ENCODE data around the gene KDM3B. TPM values are rescaled to one million over a fixed set of nuclear protein-coding genes. Genes with fewer than 3 reads are reported as not detected.

Gene KDM3B
- polyA plus RNA-seq, 2 of the 4 experiments (the other 2 are of a cell fraction), result 38.1 to 52.5 TPM

GRCh38 chr5:138458856-138459255, 106.4 kb downstream of the KDM3B start:
- POLR2A ChIA-PET, result no interaction called here
- TF ChIP-seq SREBF2 (IDR thresholded peaks at IDR 0.05) (no peak), ZC3H11A (IDR thresholded peaks at IDR 0.05) (no peak), FOSB (CRISPR knock-in tag; IDR thresholded peaks at IDR 0.05) (no peak), CBX2 (IDR thresholded peaks at IDR 0.05; ENCODE audit: borderline replicate concordance, low read depth) (no peak), EP300 (IDR thresholded peaks at IDR 0.05) (no peak)
- TF ChIP-seq, protein P1, sequence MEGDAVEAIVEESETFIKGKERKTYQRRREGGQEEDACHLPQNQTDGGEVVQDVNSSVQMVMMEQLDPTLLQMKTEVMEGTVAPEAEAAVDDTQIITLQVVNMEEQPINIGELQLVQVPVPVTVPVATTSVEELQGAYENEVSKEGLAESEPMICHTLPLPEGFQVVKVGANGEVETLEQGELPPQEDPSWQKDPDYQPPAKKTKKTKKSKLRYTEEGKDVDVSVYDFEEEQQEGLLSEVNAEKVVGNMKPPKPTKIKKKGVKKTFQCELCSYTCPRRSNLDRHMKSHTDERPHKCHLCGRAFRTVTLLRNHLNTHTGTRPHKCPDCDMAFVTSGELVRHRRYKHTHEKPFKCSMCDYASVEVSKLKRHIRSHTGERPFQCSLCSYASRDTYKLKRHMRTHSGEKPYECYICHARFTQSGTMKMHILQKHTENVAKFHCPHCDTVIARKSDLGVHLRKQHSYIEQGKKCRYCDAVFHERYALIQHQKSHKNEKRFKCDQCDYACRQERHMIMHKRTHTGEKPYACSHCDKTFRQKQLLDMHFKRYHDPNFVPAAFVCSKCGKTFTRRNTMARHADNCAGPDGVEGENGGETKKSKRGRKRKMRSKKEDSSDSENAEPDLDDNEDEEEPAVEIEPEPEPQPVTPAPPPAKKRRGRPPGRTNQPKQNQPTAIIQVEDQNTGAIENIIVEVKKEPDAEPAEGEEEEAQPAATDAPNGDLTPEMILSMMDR (IDR thresholded peaks at IDR 0.05), result no peak

GRCh38 chr5:138459311-138459933, 106.9 kb downstream of the KDM3B start:
- no peak for FAIRE-seq
- Histone ChIP-seq H3K4me2 (no peak overlapping the region), H3K4me1 (peaks cover 6% of the 10 kb centered on the region), H3K27ac (no peak overlapping the region), H3K4me3 (no peak overlapping the region), H3K9me3 (no peaks in the 10 kb centered on the region)
- ATAC-seq, result no peak
- TF ChIP-seq SMC3 (IDR thresholded peaks at IDR 0.05), result no peak
- no peak for TF ChIP-seq POLR2AphosphoS2 (conservative IDR thresholded peaks at IDR 0.05; ENCODE audit: low read length)
- TF ChIP-seq FOXS1 (CRISPR knock-in tag; IDR thresholded peaks at IDR 0.05), result no peak
- no peak for TF ChIP-seq TFCP2L1 (CRISPR knock-in tag; IDR thresholded peaks at IDR 0.05)
- TF ChIP-seq ZFP36 (IDR thresholded peaks at IDR 0.05; ENCODE audit: borderline replicate concordance, partially characterized antibody), result no peak
- TF ChIP-seq REST (IDR thresholded peaks at IDR 0.05), result no peak
- no peak for TF ChIP-seq JUNB (IDR thresholded peaks at IDR 0.05)
- no peak for TF ChIP-seq GATA3 (IDR thresholded peaks at IDR 0.05; ENCODE audit: borderline replicate concordance)
- TF ChIP-seq, protein P2, sequence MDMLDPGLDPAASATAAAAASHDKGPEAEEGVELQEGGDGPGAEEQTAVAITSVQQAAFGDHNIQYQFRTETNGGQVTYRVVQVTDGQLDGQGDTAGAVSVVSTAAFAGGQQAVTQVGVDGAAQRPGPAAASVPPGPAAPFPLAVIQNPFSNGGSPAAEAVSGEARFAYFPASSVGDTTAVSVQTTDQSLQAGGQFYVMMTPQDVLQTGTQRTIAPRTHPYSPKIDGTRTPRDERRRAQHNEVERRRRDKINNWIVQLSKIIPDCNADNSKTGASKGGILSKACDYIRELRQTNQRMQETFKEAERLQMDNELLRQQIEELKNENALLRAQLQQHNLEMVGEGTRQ (IDR thresholded peaks at IDR 0.05), result no peak
- no peak for TF ChIP-seq MYC (IDR thresholded peaks at IDR 0.05; ENCODE audit: borderline replicate concordance, low read length)
- no peak for TF ChIP-seq HDAC2 (IDR thresholded peaks at IDR 0.05)
- TF ChIP-seq ZNF302 (CRISPR knock-in tag; IDR thresholded peaks at IDR 0.05), result no peak
- no peak for TF ChIP-seq KDM1A (IDR thresholded peaks at IDR 0.05; ENCODE audit: low read depth)
- TF ChIP-seq NPAS2 (CRISPR knock-in tag; IDR thresholded peaks at IDR 0.05; ENCODE audit: borderline replicate concordance), result no peak
- TF ChIP-seq, protein P3, sequence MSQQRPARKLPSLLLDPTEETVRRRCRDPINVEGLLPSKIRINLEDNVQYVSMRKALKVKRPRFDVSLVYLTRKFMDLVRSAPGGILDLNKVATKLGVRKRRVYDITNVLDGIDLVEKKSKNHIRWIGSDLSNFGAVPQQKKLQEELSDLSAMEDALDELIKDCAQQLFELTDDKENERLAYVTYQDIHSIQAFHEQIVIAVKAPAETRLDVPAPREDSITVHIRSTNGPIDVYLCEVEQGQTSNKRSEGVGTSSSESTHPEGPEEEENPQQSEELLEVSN (IDR thresholded peaks at IDR 0.05; ENCODE audit: borderline replicate concordance, low read depth), result no peak
- ChIA-PET CTCF (interaction anchor here (0.6 to 14.7 kb wide), 4 partner anchors 9 to 822 kb away, joined by 3 to 199 read pairs (median 66); partner anchors contain the start of gene REEP2), POLR2A (no interaction called here)
- no peak for DNase-seq (ENCODE audit: low read depth in 1 of 2, low spot score in 1 of 2)
- 84% methylated on average over 11 of the region's 11 CpGs for WGBS (ENCODE audit: missing lambda C conversion rate)

More at GRCh38 chr5:138458856-138459255, 106.4 kb downstream of the KDM3B start:
- Histone ChIP-seq H3K4me2 (no peak overlapping the region), H3K4me1 (peaks cover 6% of the 10 kb centered on the region), H3K9me3 (no peaks in the 10 kb centered on the region), H3K27ac (no peak overlapping the region), H3K4me3 (no peak overlapping the region)
- 59% methylated on average over 9 of the region's 9 CpGs for WGBS (ENCODE audit: missing lambda C conversion rate)
- CTCF ChIA-PET, result interaction anchor here (0.6 to 14.7 kb wide), 6 partner anchors 9 to 822 kb away, joined by 3 to 199 read pairs (median 5); partner anchors contain the start of gene REEP2
- no peak for DNase-seq (ENCODE audit: low read depth in 1 of 2, low spot score in 1 of 2)
- ATAC-seq, result no peak
- no peak for FAIRE-seq
